ENCODE results near the gene PDSS2. TPM values are rescaled to one million over a fixed set of nuclear protein-coding genes. Genes with fewer than 3 reads are reported as not detected.

Gene PDSS2
- total and polyA plus RNA-seq, 3 donors from 2014 or later: 15.1 to 19.4 (median 17.0) TPM

DNA sequence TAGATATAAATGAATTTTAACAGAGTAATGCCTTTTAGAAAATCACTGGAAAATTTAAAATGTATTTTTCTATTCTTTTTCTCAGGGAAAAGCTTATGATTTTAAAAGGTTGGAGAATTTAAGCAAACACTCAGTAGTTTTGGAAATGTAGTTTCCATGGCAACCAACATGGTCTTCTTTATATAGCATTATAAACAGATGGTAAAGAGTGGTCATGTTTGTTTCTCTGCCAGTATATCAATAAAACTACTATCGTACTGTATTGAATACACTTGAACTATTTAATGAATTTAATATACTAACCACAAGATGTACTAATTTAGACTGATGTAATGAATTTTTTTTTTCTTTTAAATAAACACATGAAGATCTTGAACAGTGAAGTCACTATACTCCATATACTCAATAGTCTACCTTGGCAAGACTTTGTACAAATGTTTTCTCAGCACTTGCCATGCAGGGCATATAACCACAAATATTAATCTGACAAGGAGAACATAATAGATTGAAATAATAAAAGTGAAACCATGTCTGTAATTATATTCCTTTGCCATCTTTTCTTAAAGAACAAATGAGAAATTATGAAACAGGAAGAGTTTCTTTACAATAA is 105.5 kb downstream of the PDSS2 start:
- TF ChIP-seq, protein P1, sequence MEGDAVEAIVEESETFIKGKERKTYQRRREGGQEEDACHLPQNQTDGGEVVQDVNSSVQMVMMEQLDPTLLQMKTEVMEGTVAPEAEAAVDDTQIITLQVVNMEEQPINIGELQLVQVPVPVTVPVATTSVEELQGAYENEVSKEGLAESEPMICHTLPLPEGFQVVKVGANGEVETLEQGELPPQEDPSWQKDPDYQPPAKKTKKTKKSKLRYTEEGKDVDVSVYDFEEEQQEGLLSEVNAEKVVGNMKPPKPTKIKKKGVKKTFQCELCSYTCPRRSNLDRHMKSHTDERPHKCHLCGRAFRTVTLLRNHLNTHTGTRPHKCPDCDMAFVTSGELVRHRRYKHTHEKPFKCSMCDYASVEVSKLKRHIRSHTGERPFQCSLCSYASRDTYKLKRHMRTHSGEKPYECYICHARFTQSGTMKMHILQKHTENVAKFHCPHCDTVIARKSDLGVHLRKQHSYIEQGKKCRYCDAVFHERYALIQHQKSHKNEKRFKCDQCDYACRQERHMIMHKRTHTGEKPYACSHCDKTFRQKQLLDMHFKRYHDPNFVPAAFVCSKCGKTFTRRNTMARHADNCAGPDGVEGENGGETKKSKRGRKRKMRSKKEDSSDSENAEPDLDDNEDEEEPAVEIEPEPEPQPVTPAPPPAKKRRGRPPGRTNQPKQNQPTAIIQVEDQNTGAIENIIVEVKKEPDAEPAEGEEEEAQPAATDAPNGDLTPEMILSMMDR (IDR thresholded peaks at IDR 0.05): no peak
- TF ChIP-seq POLR2A (IDR thresholded peaks at IDR 0.05): no peak
- no peak for DNase-seq
- no peak overlapping the region for H3K4me3 ChIP-seq
- 89 to 94% methylated on average over 1 of the region's 1 CpG for WGBS, 2 donors
- H3K27ac ChIP-seq: no peak overlapping the region
- intact Hi-C loops (cut with DNase I; ENCODE audit: low total_unique reads): no loop called here
- no peaks in the 10 kb centered on the region for H3K9me3 ChIP-seq
- no peaks in the 10 kb centered on the region for H3K36me3 ChIP-seq (ENCODE audit: low read depth, missing control alignments)
- H3K4me1 ChIP-seq: no peaks in the 10 kb centered on the region
- no peaks in the 10 kb centered on the region for H3K27me3 ChIP-seq

DNA sequence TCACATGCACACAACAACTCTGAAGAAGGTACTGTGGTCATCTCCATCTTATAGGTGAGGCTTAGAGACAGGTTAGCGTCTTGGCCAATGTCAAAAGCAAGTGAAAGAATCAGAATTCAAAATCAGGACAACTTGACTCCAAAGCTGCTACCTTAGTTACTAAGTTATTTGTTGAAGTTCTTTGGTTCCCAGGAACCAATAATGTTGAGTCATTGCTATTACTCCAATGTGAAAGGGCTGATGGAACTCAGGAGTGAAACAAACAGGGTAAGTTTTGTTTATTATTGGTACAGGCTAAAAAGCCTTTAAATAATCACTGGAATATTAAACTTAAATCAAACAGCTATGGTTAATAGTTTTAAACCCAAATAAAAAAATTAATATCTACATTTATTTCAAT is 111.1 kb downstream of the PDSS2 start:
- TF ChIP-seq, protein P1 (IDR thresholded peaks at IDR 0.05): no peak
- TF ChIP-seq POLR2A (IDR thresholded peaks at IDR 0.05): no peak
- intact Hi-C loops (cut with DNase I; ENCODE audit: low total_unique reads): no loop called here
- no peaks in the 10 kb centered on the region for H3K27me3 ChIP-seq
- no peaks in the 10 kb centered on the region for H3K9me3 ChIP-seq
- WGBS, 2 donors: 52 to 79% methylated on average over 1 of the region's 1 CpG
- no peak for DNase-seq
- H3K4me1 ChIP-seq: no peaks in the 10 kb centered on the region
- no peaks in the 10 kb centered on the region for H3K36me3 ChIP-seq (ENCODE audit: low read depth, missing control alignments)
- no peak overlapping the region for H3K27ac ChIP-seq
- H3K4me3 ChIP-seq: no peak overlapping the region

DNA sequence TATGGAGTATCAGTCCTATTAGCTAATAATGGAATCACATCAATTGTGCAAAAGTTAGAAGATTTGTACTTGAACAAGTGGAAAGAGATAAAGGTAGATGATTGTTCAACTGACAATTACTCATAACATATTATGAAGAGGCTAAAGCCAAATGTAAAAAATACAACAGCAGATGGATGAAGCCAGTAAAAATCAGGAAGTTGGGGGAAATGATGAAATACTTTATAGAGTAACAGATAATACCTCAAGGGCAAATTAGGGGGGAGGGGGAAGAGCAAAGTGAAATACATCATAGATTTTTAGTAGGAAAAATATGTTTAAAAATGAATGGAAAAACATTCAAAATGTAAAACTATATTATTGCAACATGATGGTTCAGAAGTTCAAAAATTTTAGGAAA is 114.0 kb downstream of the PDSS2 start:
- H3K27me3 ChIP-seq: no peaks in the 10 kb centered on the region
- no peaks in the 10 kb centered on the region for H3K36me3 ChIP-seq (ENCODE audit: low read depth, missing control alignments)
- intact Hi-C loops (cut with DNase I; ENCODE audit: low total_unique reads): no loop called here
- no peak for DNase-seq
- H3K9me3 ChIP-seq: no peaks in the 10 kb centered on the region
- H3K4me1 ChIP-seq: no peaks in the 10 kb centered on the region
- no peak overlapping the region for H3K4me3 ChIP-seq
- no peak overlapping the region for H3K27ac ChIP-seq
- no peak for TF ChIP-seq POLR2A (IDR thresholded peaks at IDR 0.05)
- TF ChIP-seq, protein P1 (IDR thresholded peaks at IDR 0.05): no peak

DNA sequence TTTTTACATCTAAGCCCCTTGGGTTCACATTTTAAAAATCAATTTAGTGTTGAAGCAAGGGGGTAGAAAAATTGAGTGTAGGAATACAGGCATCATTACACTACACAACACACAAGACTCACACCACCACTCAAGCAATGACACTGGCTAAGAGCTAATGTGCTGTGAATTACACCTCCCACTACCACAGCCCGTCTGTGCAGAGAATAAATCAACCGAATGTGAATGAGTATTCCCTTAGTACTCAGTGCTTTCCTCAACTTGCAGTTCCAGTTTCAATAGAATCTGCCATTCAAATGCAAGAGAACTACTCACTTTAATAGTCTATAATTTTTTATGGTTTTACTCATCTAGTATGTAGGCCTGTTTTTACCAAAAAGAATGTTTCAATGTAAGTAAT is 114.4 kb downstream of the PDSS2 start:
- 85 to 91% methylated on average over 2 of the region's 2 CpGs for WGBS, 2 donors
- intact Hi-C loops (cut with DNase I; ENCODE audit: low total_unique reads): no loop called here
- H3K9me3 ChIP-seq: no peaks in the 10 kb centered on the region
- no peaks in the 10 kb centered on the region for H3K27me3 ChIP-seq
- no peak overlapping the region for H3K4me3 ChIP-seq
- H3K36me3 ChIP-seq (ENCODE audit: low read depth, missing control alignments): no peaks in the 10 kb centered on the region
- no peaks in the 10 kb centered on the region for H3K4me1 ChIP-seq
- no peak for DNase-seq
- H3K27ac ChIP-seq: no peak overlapping the region
- TF ChIP-seq, protein P1 (IDR thresholded peaks at IDR 0.05): no peak
- TF ChIP-seq POLR2A (IDR thresholded peaks at IDR 0.05): no peak

DNA sequence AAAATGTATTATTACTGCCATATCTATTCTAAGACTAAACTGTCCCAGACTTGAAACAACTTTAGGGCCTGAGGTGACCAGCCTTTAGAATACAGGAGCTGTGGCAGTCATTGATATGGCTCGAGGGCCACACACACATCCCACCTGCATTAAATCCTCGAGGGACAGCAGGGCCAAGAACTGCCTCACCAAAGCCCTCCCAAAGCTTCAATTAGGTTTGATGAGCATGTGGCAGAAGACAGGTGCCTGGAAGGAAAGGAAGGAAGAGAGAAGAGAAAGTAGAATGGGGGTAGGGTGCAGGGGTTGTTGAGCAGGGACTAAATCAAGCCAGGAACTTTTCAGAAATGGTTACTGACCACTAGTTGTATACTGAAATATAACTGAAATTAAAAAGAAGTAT is 115.0 kb downstream of the PDSS2 start:
- WGBS, 2 donors: 71 to 84% methylated on average over 2 of the region's 2 CpGs
- no peaks in the 10 kb centered on the region for H3K36me3 ChIP-seq (ENCODE audit: low read depth, missing control alignments)
- no peak for DNase-seq

More for the DNA sequence above, 115.0 kb downstream of the PDSS2 start:
- intact Hi-C loops (cut with DNase I; ENCODE audit: low total_unique reads): no loop called here
- TF ChIP-seq, protein P1 (IDR thresholded peaks at IDR 0.05): no peak
- no peak for TF ChIP-seq POLR2A (IDR thresholded peaks at IDR 0.05)
- H3K27me3 ChIP-seq: no peaks in the 10 kb centered on the region
- H3K4me3 ChIP-seq: no peak overlapping the region
- H3K27ac ChIP-seq: no peak overlapping the region
- no peaks in the 10 kb centered on the region for H3K9me3 ChIP-seq
- no peaks in the 10 kb centered on the region for H3K4me1 ChIP-seq

All from testis (tissue), 3 donors.